Neural crest cell (in vitro differentiated cells): ENCODE results near the gene NOC3L. TPM values are rescaled to one million over a fixed set of nuclear protein-coding genes. Genes with fewer than 3 reads are reported as not detected.

Experiments used
- DNase-seq: peaks from one replicate; pipeline ENCODE4 v3.0.0; 2021; ENCODE audit warnings: low read depth, mixed read lengths, low spot score
- H3K27ac Mint-ChIP-seq: one replicate; pipeline ENCODE4 v1.8.0; 2021; ENCODE audit warnings: mild to moderate bottlenecking, mixed read lengths; ENCODE audit not compliant: unreplicated experiment
- H3K27me3 Mint-ChIP-seq: 2 replicates; pipeline ENCODE4 v1.8.0; 2021; ENCODE audit warnings: low read depth, mild to moderate bottlenecking, mixed read lengths
- H3K36me3 Mint-ChIP-seq: 2 replicates; pipeline ENCODE4 v1.8.0; 2021; ENCODE audit warnings: low read depth, mild to moderate bottlenecking, mixed read lengths
- H3K4me1 Mint-ChIP-seq: 2 replicates; pipeline ENCODE4 v1.8.0; 2021; ENCODE audit warnings: mixed read lengths
- H3K4me3 Mint-ChIP-seq: one replicate; pipeline ENCODE4 v1.8.0; 2021; ENCODE audit warnings: mild to moderate bottlenecking, mixed read lengths
- H3K9me3 Mint-ChIP-seq: 2 replicates; pipeline ENCODE4 v1.8.0; 2021; ENCODE audit warnings: mixed read lengths
- total RNA-seq: library from RNA; stranded (reverse); gene quantifications from 2 replicates; pipeline ENCODE4 v1.2.1, GENCODE V29; 2021
- TF ChIP-seq, protein P1 (sequence below): fragments of 200-600 bp; sonication (generic); conservative IDR thresholded peaks from 2 replicates; pipeline ENCODE4 v1.5.0; 2021; ENCODE audit warnings: antibody characterized with exemption, mild to moderate bottlenecking

Gene NOC3L
- total RNA-seq, 1 donor from 2014 or later, result 25.7 TPM

GRCh38 chr10:94292434-94293090, 70.2 kb downstream of the NOC3L start:
- H3K4me1 Mint-ChIP-seq, result peaks cover 7% of the 10 kb centered on the region
- no peak overlapping the region for H3K4me3 Mint-ChIP-seq
- TF ChIP-seq, protein P1, sequence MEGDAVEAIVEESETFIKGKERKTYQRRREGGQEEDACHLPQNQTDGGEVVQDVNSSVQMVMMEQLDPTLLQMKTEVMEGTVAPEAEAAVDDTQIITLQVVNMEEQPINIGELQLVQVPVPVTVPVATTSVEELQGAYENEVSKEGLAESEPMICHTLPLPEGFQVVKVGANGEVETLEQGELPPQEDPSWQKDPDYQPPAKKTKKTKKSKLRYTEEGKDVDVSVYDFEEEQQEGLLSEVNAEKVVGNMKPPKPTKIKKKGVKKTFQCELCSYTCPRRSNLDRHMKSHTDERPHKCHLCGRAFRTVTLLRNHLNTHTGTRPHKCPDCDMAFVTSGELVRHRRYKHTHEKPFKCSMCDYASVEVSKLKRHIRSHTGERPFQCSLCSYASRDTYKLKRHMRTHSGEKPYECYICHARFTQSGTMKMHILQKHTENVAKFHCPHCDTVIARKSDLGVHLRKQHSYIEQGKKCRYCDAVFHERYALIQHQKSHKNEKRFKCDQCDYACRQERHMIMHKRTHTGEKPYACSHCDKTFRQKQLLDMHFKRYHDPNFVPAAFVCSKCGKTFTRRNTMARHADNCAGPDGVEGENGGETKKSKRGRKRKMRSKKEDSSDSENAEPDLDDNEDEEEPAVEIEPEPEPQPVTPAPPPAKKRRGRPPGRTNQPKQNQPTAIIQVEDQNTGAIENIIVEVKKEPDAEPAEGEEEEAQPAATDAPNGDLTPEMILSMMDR, result no peak
- no peaks in the 10 kb centered on the region for H3K36me3 Mint-ChIP-seq
- H3K27me3 Mint-ChIP-seq, result no peaks in the 10 kb centered on the region
- H3K27ac Mint-ChIP-seq, result no peak overlapping the region
- DNase-seq, result no peak
- H3K9me3 Mint-ChIP-seq, result no peaks in the 10 kb centered on the region

- Mint-ChIP-seq H3K36me3 (peaks cover 3% of the 10 kb centered on the region), H3K27ac (no peak overlapping the region), H3K9me3 (no peaks in the 10 kb centered on the region), H3K27me3 (no peaks in the 10 kb centered on the region), H3K4me1 (peaks cover 7% of the 10 kb centered on the region), H3K4me3 (no peak overlapping the region)
- TF ChIP-seq, protein P1, result no peak
- DNase-seq, result no peak
These were observed 74.2 kb downstream of the NOC3L start for GRCh38 chr10:94288361-94289101.

DNA sequence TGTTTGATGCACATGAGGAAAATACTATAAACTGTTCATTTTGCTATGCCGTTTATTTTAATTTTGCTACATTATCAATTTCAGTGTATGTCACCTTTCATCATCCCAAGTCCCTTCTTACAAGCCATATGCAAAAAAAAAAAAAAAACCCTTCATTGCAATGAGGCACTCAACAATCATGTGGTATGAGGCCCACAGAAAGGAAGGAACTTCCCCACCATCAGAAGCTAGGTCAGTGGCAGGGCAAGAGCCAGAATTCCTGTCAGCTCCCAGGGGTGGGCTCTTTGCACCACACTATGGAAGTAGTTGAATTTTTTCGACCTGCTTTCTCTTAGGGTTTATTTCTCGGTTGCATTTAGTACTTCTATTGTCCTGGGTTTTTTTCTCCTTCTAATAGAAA, 75.4 kb downstream of the NOC3L start:
- H3K9me3 Mint-ChIP-seq, result no peaks in the 10 kb centered on the region
- no peaks in the 10 kb centered on the region for H3K27me3 Mint-ChIP-seq
- H3K4me1 Mint-ChIP-seq, result peaks cover 7% of the 10 kb centered on the region
- H3K27ac Mint-ChIP-seq, result no peak overlapping the region
- TF ChIP-seq, protein P1, result no peak
- H3K4me3 Mint-ChIP-seq, result no peak overlapping the region
- H3K36me3 Mint-ChIP-seq, result peaks cover 3% of the 10 kb centered on the region
- no peak for DNase-seq

- H3K9me3 Mint-ChIP-seq, result no peaks in the 10 kb centered on the region
- H3K27me3 Mint-ChIP-seq, result no peaks in the 10 kb centered on the region
- TF ChIP-seq, protein P1, result no peak
- DNase-seq, result no peak
- no peak overlapping the region for H3K27ac Mint-ChIP-seq
- no peak overlapping the region for H3K4me3 Mint-ChIP-seq
- peaks cover 3% of the 10 kb centered on the region for H3K36me3 Mint-ChIP-seq
- peaks cover 7% of the 10 kb centered on the region for H3K4me1 Mint-ChIP-seq
These were observed 75.8 kb downstream of the NOC3L start for GRCh38 chr10:94286901-94287300.

GRCh38 chr10:94285271-94285670, 77.5 kb downstream of the NOC3L start:
- H3K27ac Mint-ChIP-seq, result no peak overlapping the region
- H3K4me3 Mint-ChIP-seq, result no peak overlapping the region
- H3K27me3 Mint-ChIP-seq, result no peaks in the 10 kb centered on the region
- no peak for DNase-seq
- TF ChIP-seq, protein P1, result no peak
- H3K36me3 Mint-ChIP-seq, result peaks cover 3% of the 10 kb centered on the region
- no peaks in the 10 kb centered on the region for H3K9me3 Mint-ChIP-seq
- peaks cover 8% of the 10 kb centered on the region for H3K4me1 Mint-ChIP-seq

Other genes starting within 250 kb of the NOC3L start
- gene TBC1D12, start 39.6 kb upstream of the NOC3L start, total RNA-seq, result 7.1 and 8.2 TPM in 2 replicates
- 187 and 190 TPM in 2 replicates for gene HELLS, start 182.8 kb upstream of the NOC3L start, total RNA-seq